ENCODE measurements around the gene C1QL2.

GRCh38 chr2:119178776-119179175, 20.2 kb upstream of the C1QL2 start:
- TF ChIP-seq CTCF (IDR thresholded peaks at IDR 0.05 in 4 of 5, conservative IDR thresholded peaks at IDR 0.05 in 1 of 5) = no peak
- no peak for TF ChIP-seq POLR2A (IDR thresholded peaks at IDR 0.05)
